ENCODE results near the gene MORC3.
A peak's percentile ranks its signal among the peaks of the same experiment; 100 is the strongest.
"Not testable (repeated sequence)": the region's sequence is repeated elsewhere in the genome, so short reads cannot be mapped to it uniquely, and the experiment has no call there.

Gene MORC3

GRCh38 chr21:36319767-36320420, at the start of gene MORC3:
Gene MORC3, plus strand, starts transcription at chr21:36320197. Its CDS starts 68 bp downstream, at chr21:36320265.
- DNase-seq: peak; percentile 99 to 100

- DNase-seq: not testable (repeated sequence)
Measured at GRCh38 chr21:36270786-36271695, 49.0 kb upstream of the MORC3 start.

DNA sequence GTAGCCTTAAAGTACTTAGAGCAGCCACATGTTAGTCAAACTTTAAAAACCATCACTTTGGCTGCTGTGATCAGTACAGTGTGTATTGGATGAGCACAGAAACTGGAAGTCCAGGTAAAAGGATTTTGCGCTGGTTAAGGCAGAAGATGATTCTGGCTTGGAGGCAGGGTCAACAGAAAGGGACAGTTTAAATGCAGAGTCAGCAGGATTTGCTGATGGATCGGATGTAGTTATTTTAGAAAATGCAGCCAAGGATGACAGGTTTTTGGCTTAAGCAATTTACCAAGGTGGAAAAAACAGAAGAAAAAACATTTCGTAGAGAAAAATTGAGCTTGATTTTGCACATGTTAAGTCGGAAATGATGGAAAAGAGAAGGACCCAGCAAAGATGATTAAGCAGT, 45.9 kb upstream of the MORC3 start:
- DNase-seq: no peak

DNA sequence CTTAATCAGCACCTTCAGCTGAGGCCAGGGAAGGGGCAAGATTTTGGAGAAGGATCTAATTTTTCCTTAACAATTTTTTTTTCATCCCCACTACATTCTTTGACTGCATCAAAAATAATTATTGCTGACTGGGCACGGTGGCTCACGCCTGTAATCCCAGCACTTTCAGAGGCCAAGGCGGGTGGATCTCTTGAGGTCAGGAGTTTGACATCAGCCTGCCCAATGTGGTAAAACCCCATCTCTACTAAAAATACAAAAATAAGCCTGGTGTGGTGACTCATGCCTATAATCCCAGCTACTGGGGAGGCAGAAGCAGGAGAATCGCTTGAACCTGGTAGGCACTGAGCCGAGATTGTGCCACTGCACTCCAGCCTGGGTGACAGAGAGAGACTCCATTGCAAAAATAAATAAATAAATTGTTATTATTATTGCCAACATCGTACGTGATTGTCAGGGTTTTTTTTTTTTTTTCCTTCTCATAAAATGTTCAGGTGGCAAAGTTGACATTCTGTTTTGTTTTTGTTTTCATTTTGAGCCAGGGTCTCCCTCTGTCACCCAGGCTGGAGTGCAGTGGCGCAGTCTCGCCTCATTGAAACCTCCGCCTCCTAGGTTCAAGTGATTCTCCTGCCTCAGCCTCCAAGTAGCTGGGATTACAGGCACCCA, 37.3 kb upstream of the MORC3 start:
- DNase-seq: no peak

DNA sequence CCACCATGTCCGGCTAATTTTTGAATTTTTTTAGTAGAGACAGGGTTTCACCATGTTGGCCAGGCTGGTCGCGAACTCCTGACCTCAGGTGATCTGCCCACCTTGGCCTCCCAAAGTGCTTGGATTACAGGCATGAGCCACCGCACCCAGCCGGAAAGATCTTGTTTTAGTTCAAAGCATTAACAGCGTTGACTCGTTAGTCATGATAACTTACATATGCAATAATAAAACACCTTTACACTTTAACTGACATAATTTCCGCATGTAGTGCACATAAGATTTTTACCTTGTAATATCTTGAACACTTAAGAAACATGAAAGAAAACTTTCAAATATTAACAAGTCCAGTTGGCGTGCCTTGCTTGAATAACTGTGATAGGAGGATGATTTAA, 36.8 kb upstream of the MORC3 start:
- not testable (repeated sequence) for DNase-seq

- DNase-seq: no peak
Measured at GRCh38 chr21:36288651-36289243, 31.2 kb upstream of the MORC3 start.

- DNase-seq: no peak
Measured at GRCh38 chr21:36291509-36291908, 28.5 kb upstream of the MORC3 start.

DNA sequence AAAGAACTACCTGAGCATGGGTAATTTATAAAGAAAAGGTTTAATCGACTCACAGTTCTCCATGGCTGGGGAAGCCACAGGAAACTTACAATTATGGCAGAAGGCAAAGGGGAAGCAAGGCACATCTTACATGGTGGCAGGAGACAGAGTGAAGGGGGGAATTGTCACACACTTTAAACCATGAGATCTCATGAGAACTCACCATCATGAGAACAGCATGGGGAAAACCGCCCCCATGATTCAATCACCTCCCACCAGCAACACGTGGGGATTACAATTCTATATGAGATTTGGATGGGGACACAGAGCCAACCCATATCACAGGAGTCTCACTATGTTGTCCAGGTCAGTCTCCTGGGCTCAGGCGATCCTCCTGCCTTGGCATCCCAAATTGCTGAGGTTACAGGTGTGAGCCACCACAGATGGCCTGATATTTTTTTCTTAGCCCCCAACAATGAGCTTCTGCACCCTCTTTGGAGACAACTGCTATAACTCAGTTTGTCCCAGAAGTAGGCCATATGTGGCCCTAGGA, 22.5 kb upstream of the MORC3 start:
- no peak for DNase-seq

DNA sequence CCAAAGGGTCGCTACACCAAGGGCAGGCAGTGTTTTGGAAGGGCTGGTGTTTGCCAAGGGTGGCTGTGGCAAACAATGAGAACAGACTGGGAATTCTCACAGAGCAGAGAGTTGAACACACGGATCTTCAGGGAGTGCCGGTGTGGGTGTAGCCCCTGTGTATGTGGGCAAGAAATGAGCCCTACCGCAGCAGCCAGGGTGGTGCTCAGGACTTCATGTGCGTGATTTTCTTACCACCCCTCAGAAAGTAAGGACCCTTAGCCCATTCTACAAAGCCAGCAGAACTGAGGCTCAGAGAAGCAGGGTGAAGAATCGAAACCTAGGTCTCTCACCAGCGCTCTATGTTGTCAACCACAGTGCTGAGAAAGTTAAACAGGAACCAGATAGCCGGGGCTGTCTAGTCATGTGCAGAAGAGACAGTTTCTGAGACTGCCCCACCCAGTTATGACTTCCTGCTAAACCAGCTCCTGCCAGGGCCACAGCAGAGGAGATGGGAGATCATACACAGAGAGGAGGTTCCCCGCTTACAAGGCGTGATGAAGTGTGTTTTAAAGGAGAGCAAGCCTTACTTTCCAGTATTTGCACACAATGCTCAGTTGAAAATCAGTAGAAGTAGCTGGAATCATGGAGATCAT, 21.9 kb upstream of the MORC3 start:
- DNase-seq: peak in 1 of 2 experiments; percentile 12

DNA sequence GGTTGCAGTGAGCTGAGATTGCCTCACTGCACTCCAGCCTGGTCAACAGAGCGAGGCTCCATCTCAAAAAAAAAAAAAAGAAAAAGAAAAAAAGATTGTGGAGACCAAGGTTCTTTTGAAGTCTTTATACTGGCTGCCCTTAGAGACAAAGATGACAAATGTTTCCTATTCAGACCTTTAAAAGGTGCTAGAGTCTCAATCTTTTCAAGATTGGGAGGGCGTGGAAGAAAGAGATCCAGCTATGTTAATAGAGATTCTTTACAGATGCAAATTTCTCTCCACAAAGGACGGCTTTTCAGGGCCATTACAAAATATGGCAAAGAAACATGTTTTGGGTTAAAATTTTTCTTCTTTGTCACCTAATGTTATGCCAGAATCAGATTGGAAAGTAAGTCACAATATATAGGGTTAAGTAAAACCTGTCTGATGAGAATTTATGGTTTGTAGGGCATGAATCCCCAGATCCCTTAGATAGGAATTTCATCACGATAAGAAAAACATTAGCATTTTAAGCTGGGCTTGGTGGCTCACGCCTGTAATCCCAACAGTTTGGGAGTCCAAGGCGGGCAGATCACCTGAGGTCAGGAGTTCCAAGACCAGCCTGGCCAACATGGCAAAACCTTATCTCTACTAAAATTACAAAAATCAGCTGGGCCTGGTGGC, 13.0 kb upstream of the MORC3 start:
- no peak for DNase-seq

- DNase-seq: no peak
Measured at GRCh38 chr21:36310016-36310415, 10.0 kb upstream of the MORC3 start.

GRCh38 chr21:36313446-36313845, 6.6 kb upstream of the MORC3 start:
- DNase-seq: not testable (repeated sequence)

DNA sequence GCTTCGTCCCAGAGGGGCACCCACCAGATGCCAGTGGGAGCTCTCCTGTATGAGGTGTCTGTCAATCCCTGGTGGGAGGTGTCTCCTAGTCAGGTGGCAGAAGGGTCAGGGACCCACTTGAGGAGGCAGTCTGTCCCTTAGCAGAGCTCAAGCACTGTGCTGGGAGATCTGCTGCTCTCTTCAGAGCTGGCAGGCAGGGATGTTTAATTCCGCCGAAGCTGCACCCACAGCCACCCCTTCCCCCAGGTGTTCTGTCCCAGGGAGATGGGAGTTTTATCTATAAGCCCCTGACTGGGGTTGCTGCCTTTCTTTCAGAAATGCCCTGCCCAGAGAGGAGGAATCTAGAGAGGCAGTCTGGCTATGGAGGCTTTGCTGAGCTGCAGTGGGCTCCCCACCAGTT, 4.0 kb upstream of the MORC3 start:
- DNase-seq: peak in 1 of 2 experiments; percentile 7

GRCh38 chr21:36316872-36317484, 3.0 kb upstream of the MORC3 start:
- no peak for DNase-seq

DNA sequence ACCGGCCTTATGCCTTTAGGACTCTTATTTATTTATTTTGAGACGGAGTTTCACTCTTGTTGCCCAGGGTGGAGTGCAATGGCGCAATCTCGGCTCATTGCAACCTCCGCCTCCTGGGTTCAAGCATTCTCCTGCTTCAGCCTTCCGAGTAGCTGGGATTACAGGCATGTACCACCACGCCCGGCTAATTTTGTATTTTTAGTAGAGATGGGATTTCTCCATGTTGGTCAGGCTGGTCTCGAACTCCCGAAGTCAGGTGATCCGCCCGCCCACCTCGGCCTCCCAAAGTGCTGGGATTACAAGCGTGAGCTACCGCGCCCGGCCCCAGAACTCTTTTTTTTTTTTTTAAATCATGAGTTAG, 611 bp upstream of the MORC3 start:
- DNase-seq: not testable (repeated sequence)

GRCh38 chr21:36320421-36321324, 676 bp downstream of the MORC3 start:
- peak; percentile 65 to 81 for DNase-seq

- peak; percentile 35 to 52 for DNase-seq
Measured at GRCh38 chr21:36321325-36322082, 1.5 kb downstream of the MORC3 start.

- no peak for DNase-seq
Measured at GRCh38 chr21:36322083-36322424, 2.1 kb downstream of the MORC3 start.

- DNase-seq: peak in 1 of 2 experiments; percentile 31
Measured at GRCh38 chr21:36323032-36323431, 3.0 kb downstream of the MORC3 start.

All from NCI-H524 (cell line).